ENCODE results near the gene KCTD2.
"Not testable (repeated sequence)": the region's sequence is repeated elsewhere in the genome, so short reads cannot be mapped to it uniquely, and the experiment has no call there.

Gene KCTD2

GRCh38 chr17:75046407-75047289 lies at the start of gene KCTD2, which contains the start of gene ATP5PD:
Gene KCTD2, plus strand, starts transcription at chr17:75047225. Its CDS starts 26 bp downstream, at chr17:75047251.
Gene ATP5PD, minus strand, starts transcription at chr17:75046969. Its CDS starts 4,319 bp downstream, at chr17:75042650.
- peak; percentile 86 for DNase-seq (ENCODE audit: low read depth)

- DNase-seq (ENCODE audit: low read depth), result no peak
Observed at GRCh38 chr17:74998783-74999182, 48.2 kb upstream of the KCTD2 start.

- DNase-seq (ENCODE audit: low read depth), result no peak
Observed at GRCh38 chr17:74999523-74999922, 47.5 kb upstream of the KCTD2 start.

- no peak for DNase-seq (ENCODE audit: low read depth)
Observed at GRCh38 chr17:75001915-75002843, 44.8 kb upstream of the KCTD2 start.

GRCh38 chr17:75003070-75003956 lies 43.7 kb upstream of the KCTD2 start:
- no peak for DNase-seq (ENCODE audit: low read depth)

- no peak for DNase-seq (ENCODE audit: low read depth)
Observed at GRCh38 chr17:75003957-75004355, 43.1 kb upstream of the KCTD2 start.

- DNase-seq (ENCODE audit: low read depth), result no peak
Observed at GRCh38 chr17:75004371-75004770, 42.7 kb upstream of the KCTD2 start.

- no peak for DNase-seq (ENCODE audit: low read depth)
Observed at GRCh38 chr17:75005291-75005690, 41.7 kb upstream of the KCTD2 start.

- not testable (repeated sequence) for DNase-seq (ENCODE audit: low read depth)
Observed at GRCh38 chr17:75006084-75006483, 40.9 kb upstream of the KCTD2 start.

GRCh38 chr17:75006653-75007052 lies 40.4 kb upstream of the KCTD2 start:
- no peak for DNase-seq (ENCODE audit: low read depth)

- DNase-seq (ENCODE audit: low read depth), result no peak
Observed at GRCh38 chr17:75008373-75008772, 38.7 kb upstream of the KCTD2 start.

GRCh38 chr17:75009139-75009724 lies 37.8 kb upstream of the KCTD2 start:
- no peak for DNase-seq (ENCODE audit: low read depth)

- no peak for DNase-seq (ENCODE audit: low read depth)
Observed at GRCh38 chr17:75010683-75011400, 36.2 kb upstream of the KCTD2 start.

- no peak for DNase-seq (ENCODE audit: low read depth)
Observed at GRCh38 chr17:75011401-75012095, 35.5 kb upstream of the KCTD2 start.

GRCh38 chr17:75012096-75012345 lies 35.0 kb upstream of the KCTD2 start:
- DNase-seq (ENCODE audit: low read depth), result no peak

GRCh38 chr17:75012346-75013091 lies 34.5 kb upstream of the KCTD2 start, which contains the start of gene MRPL58:
Gene MRPL58, plus strand, starts transcription at chr17:75012670. Its CDS starts 17 bp downstream, at chr17:75012687.
- DNase-seq (ENCODE audit: low read depth), result peak; percentile 62

- no peak for DNase-seq (ENCODE audit: low read depth)
Observed at GRCh38 chr17:75013092-75013559, 33.9 kb upstream of the KCTD2 start.

- no peak for DNase-seq (ENCODE audit: low read depth)
Observed at GRCh38 chr17:75019146-75019545, 27.9 kb upstream of the KCTD2 start.

GRCh38 chr17:75019710-75020109 lies 27.3 kb upstream of the KCTD2 start:
- no peak for DNase-seq (ENCODE audit: low read depth)

Measured in stimulated activated CD8-positive, alpha-beta memory T cell treated with anti-CD3 and anti-CD28 coated beads, Interleukin-15, amount 100 ng/mL, for 1 hour (primary cell).